ENCODE measurements around the gene LMO2.

LMO2 gene

GRCh38 chr11:33909552-33909951 is 17.7 kb upstream of the LMO2 start:
- no peak for TF ChIP-seq JUND (IDR thresholded peaks at IDR 0.05; ENCODE audit: low read depth)
- in situ Hi-C loops (cut with HindIII; ENCODE audit: low pct_unique_long_range_greater_than_20kb, low sequenced_read_pairs), result no loop called here
- DNase-seq (ENCODE audit: low read depth in 1 of 2, low spot score in 1 of 2), result no peak

- no peak for TF ChIP-seq JUND (IDR thresholded peaks at IDR 0.05; ENCODE audit: low read depth)
- DNase-seq (ENCODE audit: low read depth in 1 of 2, low spot score in 1 of 2), result no peak
- in situ Hi-C loops (cut with HindIII; ENCODE audit: low pct_unique_long_range_greater_than_20kb, low sequenced_read_pairs), result no loop called here
Measured at GRCh38 chr11:33909150-33909549, 17.3 kb upstream of the LMO2 start.

- no peak for TF ChIP-seq JUND (IDR thresholded peaks at IDR 0.05; ENCODE audit: low read depth)
- no peak for DNase-seq (ENCODE audit: low read depth in 1 of 2, low spot score in 1 of 2)
- in situ Hi-C loops (cut with HindIII; ENCODE audit: low pct_unique_long_range_greater_than_20kb, low sequenced_read_pairs), result no loop called here
Measured at GRCh38 chr11:33907421-33907820, 15.5 kb upstream of the LMO2 start.

DNA sequence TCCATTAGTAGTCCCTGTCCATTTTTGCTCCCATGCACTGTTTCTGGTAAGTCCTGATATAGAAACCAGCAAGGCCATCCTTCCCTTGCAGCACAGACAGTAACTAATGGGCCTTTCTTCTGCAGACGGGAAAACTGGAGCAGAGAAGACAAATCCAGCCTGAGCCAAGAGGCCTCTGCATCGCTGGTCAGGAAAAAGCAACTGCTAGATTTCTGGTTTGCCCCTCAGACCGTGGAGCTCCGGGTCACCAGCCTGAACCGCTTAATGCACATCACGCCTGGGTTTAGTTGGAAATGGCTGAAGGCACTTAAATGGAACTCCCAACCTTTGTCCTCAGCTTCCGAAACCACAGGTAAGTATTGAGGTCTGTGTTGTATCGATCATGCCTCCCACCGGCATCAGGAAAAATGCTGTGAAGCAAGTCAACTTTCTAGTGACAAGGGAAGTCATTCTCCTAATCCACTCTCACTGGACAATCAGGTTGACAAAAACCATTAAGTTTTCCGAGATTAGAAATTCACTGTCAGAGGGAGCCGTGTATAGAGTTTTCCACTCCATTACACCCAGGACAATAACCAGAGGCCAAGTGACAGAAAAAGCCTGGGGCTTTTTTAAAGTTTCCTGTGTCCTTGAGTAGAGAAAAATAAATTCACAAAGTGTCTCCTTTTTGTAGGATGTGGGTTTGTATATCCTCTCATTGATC is 14.8 kb upstream of the LMO2 start:
- no peak for TF ChIP-seq JUND (IDR thresholded peaks at IDR 0.05; ENCODE audit: low read depth)
- in situ Hi-C loops (cut with HindIII; ENCODE audit: low pct_unique_long_range_greater_than_20kb, low sequenced_read_pairs), result no loop called here
- DNase-seq (ENCODE audit: low read depth in 1 of 2, low spot score in 1 of 2), result no peak

GRCh38 chr11:33904102-33904501 is 12.2 kb upstream of the LMO2 start:
- no peak for DNase-seq (ENCODE audit: low read depth in 1 of 2, low spot score in 1 of 2)
- in situ Hi-C loops (cut with HindIII; ENCODE audit: low pct_unique_long_range_greater_than_20kb, low sequenced_read_pairs), result no loop called here
- TF ChIP-seq JUND (IDR thresholded peaks at IDR 0.05; ENCODE audit: low read depth), result no peak

DNA sequence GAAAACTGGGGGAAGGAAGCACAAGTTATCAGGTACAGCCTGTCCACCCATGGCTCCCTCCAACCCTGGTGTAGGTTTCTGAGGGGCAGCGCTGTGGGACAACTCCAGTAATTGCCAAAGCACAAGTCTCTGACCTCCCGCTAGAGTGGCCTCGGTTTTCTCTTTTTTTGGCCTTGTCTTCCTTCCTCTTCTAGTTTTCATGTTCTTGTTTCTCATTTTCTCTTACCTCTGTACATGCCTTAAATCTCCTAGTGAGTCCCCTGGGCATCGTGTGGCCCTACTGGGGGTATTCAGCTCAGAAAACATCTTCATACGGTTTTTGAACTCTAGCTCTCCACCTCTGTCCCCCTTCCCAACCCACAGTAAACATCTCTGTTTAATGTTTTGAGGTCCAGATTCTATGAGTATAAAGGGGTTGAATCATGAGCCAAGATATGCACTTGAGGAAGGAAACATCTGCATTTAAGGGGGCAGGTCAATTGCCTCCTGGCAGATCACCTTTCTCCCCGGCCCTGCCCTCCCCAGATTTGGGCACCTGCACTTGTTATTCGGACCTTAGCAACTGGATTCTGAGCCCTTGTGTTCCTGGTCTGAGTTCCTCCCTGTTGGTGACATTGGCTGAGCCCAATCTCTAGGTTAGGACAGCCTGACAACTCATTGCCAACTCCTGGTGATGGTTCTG is 8.4 kb upstream of the LMO2 start:
- DNase-seq (ENCODE audit: low read depth in 1 of 2, low spot score in 1 of 2), result no peak
- in situ Hi-C loops (cut with HindIII; ENCODE audit: low pct_unique_long_range_greater_than_20kb, low sequenced_read_pairs), result no loop called here

DNA sequence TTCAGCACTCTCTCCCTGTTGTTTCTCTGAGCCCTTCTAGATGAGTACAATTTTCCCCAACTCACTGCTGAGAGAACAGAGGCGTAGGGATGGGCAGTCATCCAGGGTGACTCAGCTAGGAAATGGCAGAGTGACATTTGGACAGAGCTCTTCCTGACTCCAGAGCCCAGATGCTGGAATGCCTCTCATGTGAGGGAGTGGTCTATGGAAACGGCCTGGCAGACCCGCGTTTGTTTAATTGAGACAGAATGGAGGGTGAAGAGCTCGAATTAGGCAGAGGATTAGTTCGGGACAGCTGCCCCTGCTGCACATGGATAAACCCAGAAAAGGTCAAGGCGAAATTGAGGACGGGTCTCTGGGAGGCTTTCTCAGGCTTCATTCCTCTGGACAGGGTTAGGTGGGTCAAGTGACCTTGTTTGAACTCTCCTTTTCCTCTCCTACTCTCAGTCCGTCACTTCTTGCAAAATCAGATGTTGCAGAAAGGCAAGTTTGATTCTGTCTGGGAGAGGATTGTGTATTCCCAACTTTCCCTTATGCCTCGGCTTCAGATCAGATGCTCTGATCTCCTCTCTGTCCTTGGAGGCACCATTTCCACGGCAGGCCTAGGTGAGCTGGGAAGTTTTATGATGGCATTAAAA is 7.6 kb upstream of the LMO2 start:
- TF ChIP-seq JUND (IDR thresholded peaks at IDR 0.05; ENCODE audit: low read depth), result no peak
- in situ Hi-C loops (cut with HindIII; ENCODE audit: low pct_unique_long_range_greater_than_20kb, low sequenced_read_pairs), result no loop called here
- DNase-seq (ENCODE audit: low read depth in 1 of 2, low spot score in 1 of 2), result peak in 1 of 2 experiments; percentile 42

More for the DNA sequence above, 8.4 kb upstream of the LMO2 start:
- TF ChIP-seq JUND (IDR thresholded peaks at IDR 0.05; ENCODE audit: low read depth), result no peak

- no peak for DNase-seq (ENCODE audit: low read depth in 1 of 2, low spot score in 1 of 2)
- in situ Hi-C loops (cut with HindIII; ENCODE audit: low pct_unique_long_range_greater_than_20kb, low sequenced_read_pairs), result no loop called here
- TF ChIP-seq JUND (IDR thresholded peaks at IDR 0.05; ENCODE audit: low read depth), result no peak
Measured at GRCh38 chr11:33898957-33899356, 7.1 kb upstream of the LMO2 start.

GRCh38 chr11:33897761-33898375 is 6.0 kb upstream of the LMO2 start:
- in situ Hi-C loops (cut with HindIII; ENCODE audit: low pct_unique_long_range_greater_than_20kb, low sequenced_read_pairs), result no loop called here
- no peak for TF ChIP-seq JUND (IDR thresholded peaks at IDR 0.05; ENCODE audit: low read depth)
- DNase-seq (ENCODE audit: low read depth in 1 of 2, low spot score in 1 of 2), result no peak

DNA sequence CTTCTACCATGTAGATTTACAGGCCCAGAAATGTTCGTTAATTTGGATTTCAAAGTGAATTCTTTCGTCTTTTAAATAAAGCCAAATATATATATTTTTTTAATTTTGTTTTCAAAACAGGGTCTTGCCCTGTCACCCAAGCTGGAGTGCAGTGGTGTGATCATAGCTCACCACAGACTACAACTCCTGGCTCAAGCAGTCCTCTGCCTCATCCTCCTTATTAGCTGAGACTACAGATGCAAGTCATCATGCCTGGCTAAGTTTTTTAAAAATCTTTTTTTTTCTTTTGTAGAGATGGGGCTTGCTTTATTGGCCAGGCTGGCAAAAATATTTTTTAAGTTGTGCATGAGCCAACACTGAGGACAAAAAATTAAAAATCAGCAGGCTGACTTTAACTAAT is 5.0 kb upstream of the LMO2 start:
- no peak for DNase-seq (ENCODE audit: low read depth in 1 of 2, low spot score in 1 of 2)
- in situ Hi-C loops (cut with HindIII; ENCODE audit: low pct_unique_long_range_greater_than_20kb, low sequenced_read_pairs), result no loop called here
- TF ChIP-seq JUND (IDR thresholded peaks at IDR 0.05; ENCODE audit: low read depth), result no peak

- DNase-seq (ENCODE audit: low read depth in 1 of 2, low spot score in 1 of 2), result no peak
- in situ Hi-C loops (cut with HindIII; ENCODE audit: low pct_unique_long_range_greater_than_20kb, low sequenced_read_pairs), result no loop called here
- TF ChIP-seq JUND (IDR thresholded peaks at IDR 0.05; ENCODE audit: low read depth), result no peak
Measured at GRCh38 chr11:33895752-33896137, 3.9 kb upstream of the LMO2 start.

GRCh38 chr11:33894398-33894746 is 2.5 kb upstream of the LMO2 start:
- in situ Hi-C loops (cut with HindIII; ENCODE audit: low pct_unique_long_range_greater_than_20kb, low sequenced_read_pairs), result no loop called here
- TF ChIP-seq JUND (IDR thresholded peaks at IDR 0.05; ENCODE audit: low read depth), result no peak
- no peak for DNase-seq (ENCODE audit: low read depth in 1 of 2, low spot score in 1 of 2)
